ENCODE data around the gene PTPRB. TPM values are rescaled to one million over a fixed set of nuclear protein-coding genes. Genes with fewer than 3 reads are reported as not detected.

PTPRB gene
- total RNA-seq, 6 donors from 2014 or later = 68.8 to 113 (median 80.8) TPM

DNA sequence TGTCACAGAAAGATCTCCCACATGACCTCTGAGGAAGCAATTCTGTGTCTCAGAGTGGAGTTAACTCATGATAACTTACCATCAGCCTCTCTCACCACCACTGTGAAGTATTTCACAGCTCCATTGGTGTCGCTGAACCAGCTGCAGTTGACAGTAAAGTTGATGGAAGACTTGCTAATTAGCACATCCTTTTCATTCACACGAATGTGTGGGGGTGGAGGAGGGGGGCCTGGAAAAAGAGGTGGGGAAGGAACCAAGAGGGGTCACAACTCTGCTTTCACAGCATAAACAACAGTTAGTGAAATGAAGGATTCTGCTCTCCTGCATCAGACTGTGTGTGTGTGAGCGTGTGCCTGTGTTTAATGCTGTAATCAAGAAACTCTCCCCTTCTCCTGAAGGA is 82.1 kb downstream of the PTPRB start:
- H3K9me3 ChIP-seq = no peaks in the 10 kb centered on the region
- peak overlapping the region in 1 of 4 donors; percentile 59 for H3K27ac ChIP-seq
- ATAC-seq (ENCODE audit: low FRiP score in 2 of 2) (no peak), DNase-seq (no peak)
- peaks cover 0 to 29% (median 0%) of the 10 kb centered on the region in 4 donors for H3K36me3 ChIP-seq
- TF ChIP-seq EP300 (IDR thresholded peaks at IDR 0.05) (no peak), POLR2A (IDR thresholded peaks at IDR 0.05) (no peak), POLR2AphosphoS5 (IDR thresholded peaks at IDR 0.05) (no peak)
- TF ChIP-seq, protein P1, sequence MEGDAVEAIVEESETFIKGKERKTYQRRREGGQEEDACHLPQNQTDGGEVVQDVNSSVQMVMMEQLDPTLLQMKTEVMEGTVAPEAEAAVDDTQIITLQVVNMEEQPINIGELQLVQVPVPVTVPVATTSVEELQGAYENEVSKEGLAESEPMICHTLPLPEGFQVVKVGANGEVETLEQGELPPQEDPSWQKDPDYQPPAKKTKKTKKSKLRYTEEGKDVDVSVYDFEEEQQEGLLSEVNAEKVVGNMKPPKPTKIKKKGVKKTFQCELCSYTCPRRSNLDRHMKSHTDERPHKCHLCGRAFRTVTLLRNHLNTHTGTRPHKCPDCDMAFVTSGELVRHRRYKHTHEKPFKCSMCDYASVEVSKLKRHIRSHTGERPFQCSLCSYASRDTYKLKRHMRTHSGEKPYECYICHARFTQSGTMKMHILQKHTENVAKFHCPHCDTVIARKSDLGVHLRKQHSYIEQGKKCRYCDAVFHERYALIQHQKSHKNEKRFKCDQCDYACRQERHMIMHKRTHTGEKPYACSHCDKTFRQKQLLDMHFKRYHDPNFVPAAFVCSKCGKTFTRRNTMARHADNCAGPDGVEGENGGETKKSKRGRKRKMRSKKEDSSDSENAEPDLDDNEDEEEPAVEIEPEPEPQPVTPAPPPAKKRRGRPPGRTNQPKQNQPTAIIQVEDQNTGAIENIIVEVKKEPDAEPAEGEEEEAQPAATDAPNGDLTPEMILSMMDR (IDR thresholded peaks at IDR 0.05) = no peak
- H3K4me3 ChIP-seq = no peak overlapping the region
- 43 to 61% methylated on average over 3 of the region's 3 CpGs for WGBS, 2 donors
- H3K27me3 ChIP-seq = no peaks in the 10 kb centered on the region
- H3K4me1 ChIP-seq = peaks cover 0 to 7% (median 0%) of the 10 kb centered on the region in 4 donors

DNA sequence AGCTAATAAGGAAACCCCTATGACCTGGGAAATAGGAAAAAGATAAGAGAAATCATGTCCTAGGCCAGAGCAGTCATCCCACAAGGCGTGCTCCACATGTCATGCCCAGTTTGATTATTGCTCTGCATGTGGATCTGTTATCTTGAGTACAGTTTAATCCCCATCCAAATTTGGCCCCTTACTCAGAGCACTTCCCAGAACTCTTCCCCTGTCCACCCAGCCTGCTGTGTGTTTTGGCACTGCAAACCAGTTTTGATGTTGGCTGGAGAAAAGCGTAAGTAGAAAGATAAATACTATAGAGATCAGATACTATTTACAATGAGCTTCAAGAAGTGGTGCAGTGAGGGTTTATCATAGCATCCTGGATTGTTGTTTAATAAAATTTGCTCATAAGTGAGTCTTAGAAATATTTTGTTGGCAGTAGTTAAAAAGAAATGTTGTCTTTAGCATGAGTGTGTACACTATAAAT is 83.8 kb downstream of the PTPRB start:
- no peak for DNase-seq
- Histone ChIP-seq H3K27me3 (no peaks in the 10 kb centered on the region), H3K27ac (peak overlapping the region in 2 of 4 donors; percentile 6 to 59), H3K4me3 (no peak overlapping the region), H3K36me3 (peaks cover 0 to 26% (median 0%) of the 10 kb centered on the region in 4 donors), H3K9me3 (no peaks in the 10 kb centered on the region), H3K4me1 (peaks cover 0 to 7% (median 6%) of the 10 kb centered on the region in 4 donors)
- TF ChIP-seq EP300 (IDR thresholded peaks at IDR 0.05) (peak in 1 of 4 donors; percentile 44), POLR2A (IDR thresholded peaks at IDR 0.05) (no peak), POLR2AphosphoS5 (IDR thresholded peaks at IDR 0.05) (peak in 1 of 2 donors; percentile 35)
- TF ChIP-seq, protein P1 (IDR thresholded peaks at IDR 0.05) = no peak
- ATAC-seq (ENCODE audit: low FRiP score in 2 of 2) = no peak
- WGBS, 2 donors = 46 to 59% methylated on average over 2 of the region's 2 CpGs

DNA sequence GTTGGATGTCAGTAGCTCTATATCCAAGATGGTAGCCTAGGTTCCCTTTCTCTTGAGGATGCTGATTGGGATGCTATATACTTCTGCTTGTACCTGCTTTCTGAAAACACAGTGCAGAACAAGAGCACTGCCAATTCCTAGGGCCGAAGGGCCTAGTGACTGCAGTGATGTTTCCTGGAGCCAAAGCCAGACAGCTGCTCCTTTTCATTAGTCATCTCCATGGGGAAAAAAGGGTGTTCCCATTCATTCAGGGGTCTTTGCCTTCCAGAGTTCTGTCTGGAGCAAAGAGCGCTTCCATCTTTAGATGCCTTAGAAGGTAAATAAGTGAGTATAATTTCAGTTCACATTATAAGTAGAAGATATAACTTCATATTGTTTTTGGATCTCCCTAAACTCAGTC is 85.5 kb downstream of the PTPRB start:
- Histone ChIP-seq H3K27me3 (no peaks in the 10 kb centered on the region), H3K4me1 (peaks cover 0 to 7% (median 6%) of the 10 kb centered on the region in 4 donors), H3K4me3 (no peak overlapping the region), H3K36me3 (peaks cover 0 to 27% (median 0%) of the 10 kb centered on the region in 4 donors), H3K27ac (peak overlapping the region in 2 of 4 donors; percentile 49 to 74), H3K9me3 (no peaks in the 10 kb centered on the region)
- TF ChIP-seq POLR2AphosphoS5 (IDR thresholded peaks at IDR 0.05) = no peak
- no peak for DNase-seq
- no peak for ATAC-seq (ENCODE audit: low FRiP score in 2 of 2)
- WGBS, 2 donors = 74 to 90% methylated on average over 2 of the region's 2 CpGs

DNA sequence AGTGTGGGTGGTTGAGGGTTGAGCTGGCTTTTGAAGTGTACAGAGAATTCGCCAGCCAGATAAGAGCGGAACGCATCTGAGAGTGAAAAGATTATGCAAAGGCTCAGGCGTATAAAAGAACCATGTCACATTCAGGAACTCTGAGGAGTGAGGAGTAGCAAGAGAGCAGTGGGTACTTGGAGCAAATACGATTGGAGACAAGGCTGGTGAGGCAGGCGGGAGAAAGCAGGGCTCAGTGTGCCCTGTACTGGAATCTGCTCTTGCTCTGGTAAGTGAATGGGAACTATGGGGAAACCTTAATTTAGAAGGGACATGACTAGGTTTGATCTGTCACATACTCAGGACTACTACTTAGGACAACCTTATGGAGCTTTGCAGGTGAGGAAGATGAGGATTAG is 87.0 kb downstream of the PTPRB start:
- TF ChIP-seq EP300 (IDR thresholded peaks at IDR 0.05) (no peak), POLR2AphosphoS5 (IDR thresholded peaks at IDR 0.05) (no peak), POLR2A (IDR thresholded peaks at IDR 0.05) (no peak)
- Histone ChIP-seq H3K4me1 (peaks cover 0 to 7% (median 6%) of the 10 kb centered on the region in 4 donors), H3K9me3 (no peaks in the 10 kb centered on the region), H3K27me3 (no peaks in the 10 kb centered on the region), H3K36me3 (peaks cover 0 to 39% (median 0%) of the 10 kb centered on the region in 4 donors), H3K27ac (peak overlapping the region in 3 of 4 donors; percentile 36 to 74 (median 66)), H3K4me3 (no peak overlapping the region)
- WGBS, 2 donors = 75 to 81% methylated on average over 5 of the region's 6 CpGs
- ATAC-seq (ENCODE audit: low FRiP score in 2 of 2) (no peak), DNase-seq (no peak)

DNA sequence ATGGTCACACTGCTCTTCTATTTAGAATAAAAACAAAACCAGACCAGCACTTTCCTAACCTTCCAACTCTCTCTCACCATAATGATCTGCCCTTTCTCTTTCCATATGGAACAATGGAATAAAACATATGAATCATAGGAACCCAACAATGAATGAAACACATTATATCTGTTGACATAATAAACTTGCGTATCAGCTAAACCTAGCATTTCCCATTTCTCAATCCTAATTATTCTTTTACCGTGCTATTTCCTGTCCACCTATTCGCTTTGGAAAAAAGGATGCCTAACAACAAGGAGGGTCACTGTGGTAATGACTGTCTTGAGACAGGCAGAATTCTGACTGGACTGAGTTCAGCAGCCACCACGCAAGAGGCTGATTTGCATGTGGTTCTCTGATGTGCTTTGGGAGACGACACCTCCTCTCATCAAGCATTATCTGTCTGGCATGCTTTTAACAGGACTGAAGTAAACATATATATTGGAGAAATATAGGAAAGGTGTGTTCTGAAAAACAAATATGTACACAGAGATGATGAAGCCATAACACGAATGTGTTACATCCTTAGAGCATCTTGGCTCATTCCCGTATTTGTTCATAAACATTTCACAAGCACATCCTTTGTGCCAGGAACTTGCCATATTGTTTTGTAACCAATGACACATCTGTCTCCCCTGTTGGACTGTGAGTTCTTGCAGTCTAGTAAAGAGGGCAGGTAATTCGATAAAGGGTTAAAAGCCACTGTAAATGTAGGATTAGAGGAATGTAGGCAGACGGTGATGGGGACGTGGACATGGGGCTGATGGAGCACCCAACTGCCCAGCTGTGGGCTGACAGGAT is 87.7 kb downstream of the PTPRB start:
- Histone ChIP-seq H3K9me3 (no peaks in the 10 kb centered on the region), H3K36me3 (peaks cover 0 to 39% (median 0%) of the 10 kb centered on the region in 4 donors), H3K4me3 (no peak overlapping the region), H3K27me3 (no peaks in the 10 kb centered on the region), H3K27ac (peak overlapping the region in 3 of 4 donors; percentile 36 to 74 (median 69)), H3K4me1 (peaks cover 0 to 7% (median 6%) of the 10 kb centered on the region in 4 donors)
- no peak for ATAC-seq (ENCODE audit: low FRiP score in 2 of 2)
- TF ChIP-seq POLR2A (IDR thresholded peaks at IDR 0.05) (no peak), EP300 (IDR thresholded peaks at IDR 0.05) (peak in 2 of 4 donors; percentile 29 to 46), POLR2AphosphoS5 (IDR thresholded peaks at IDR 0.05) (peak; percentile 7 to 21)
- TF ChIP-seq, protein P1 (IDR thresholded peaks at IDR 0.05) = no peak
- WGBS, 2 donors = 61 to 62% methylated on average over 10 of the region's 10 CpGs
- no peak for DNase-seq
